Astrocyte (in vitro differentiated cells and primary cell): ENCODE measurements around the gene PTMS. TPM values are rescaled to one million over a fixed set of nuclear protein-coding genes. Genes with fewer than 3 reads are reported as not detected.

Source experiments
- DNase-seq: peaks from one replicate; pipeline ENCODE4 v3.0.0-alpha.2; 2010; ENCODE audit warnings: low read depth
- FAIRE-seq: peaks from 2 replicates; lab custom pipeline; 2011; peaks lifted over from hg19 to GRCh38; lab: Jason Lieb, UNC
- H2AFZ ChIP-seq: 2 replicates; pipeline ENCODE4 v1.6.0; 2012; ENCODE audit warnings: low read depth, low read length, inconsistent platforms
- H3K27ac ChIP-seq: 2 replicates; pipeline ENCODE4 v1.5.1; 2011; ENCODE audit warnings: low read depth, low read length, inconsistent platforms
- H3K27me3 ChIP-seq: 2 replicates; pipeline ENCODE4 v1.6.0; 2011; ENCODE audit warnings: low read length, inconsistent platforms; ENCODE audit not compliant: insufficient read depth
- H3K36me3 ChIP-seq: 2 replicates; pipeline ENCODE4 v1.5.1; 2011; ENCODE audit warnings: low read length, inconsistent platforms; ENCODE audit not compliant: insufficient read depth
- H3K4me1 ChIP-seq: 2 replicates; pipeline ENCODE4 v1.5.1; 2011; ENCODE audit warnings: low read length, inconsistent platforms; ENCODE audit not compliant: insufficient read depth
- H3K4me2 ChIP-seq: 2 replicates; pipeline ENCODE4 v1.6.0; 2012; ENCODE audit warnings: low read length, inconsistent platforms
- H3K4me3 ChIP-seq: 2 replicates; pipeline ENCODE4 v1.5.1; 2011; ENCODE audit warnings: low read depth, mild to moderate bottlenecking, low read length, inconsistent platforms; ENCODE audit not compliant: insufficient read depth
- H3K79me2 ChIP-seq: 2 replicates; pipeline ENCODE4 v1.6.0; 2012; ENCODE audit warnings: mild to moderate bottlenecking, low read length, inconsistent platforms; ENCODE audit not compliant: insufficient read depth
- H3K9ac ChIP-seq: 2 replicates; pipeline ENCODE4 v1.6.0; 2012; ENCODE audit warnings: mild to moderate bottlenecking, low read length, inconsistent platforms
- H3K9me3 ChIP-seq: 2 replicates; pipeline ENCODE4 v1.5.1; 2012; ENCODE audit warnings: low read depth, mild to moderate bottlenecking, low read length, inconsistent platforms; ENCODE audit not compliant: insufficient read depth
- H4K20me1 ChIP-seq: 2 replicates; pipeline ENCODE4 v1.6.0; 2012; ENCODE audit warnings: low read length, inconsistent platforms; ENCODE audit not compliant: insufficient read depth
- H3K27ac Mint-ChIP-seq: one replicate; pipeline ENCODE4 v1.8.0; 2021; ENCODE audit warnings: mild to moderate bottlenecking, mixed read lengths; ENCODE audit not compliant: unreplicated experiment
- H3K27me3 Mint-ChIP-seq: one replicate; pipeline ENCODE4 v1.8.0; 2021; ENCODE audit warnings: low read depth, mixed read lengths; ENCODE audit not compliant: unreplicated experiment
- H3K36me3 Mint-ChIP-seq: one replicate; pipeline ENCODE4 v1.8.0; 2021; ENCODE audit warnings: low read depth, mixed read lengths; ENCODE audit not compliant: unreplicated experiment
- H3K4me1 Mint-ChIP-seq: one replicate; pipeline ENCODE4 v1.8.0; 2021; ENCODE audit warnings: low read depth, mixed read lengths; ENCODE audit not compliant: unreplicated experiment
- H3K4me3 Mint-ChIP-seq: one replicate; pipeline ENCODE4 v1.8.0; 2021; ENCODE audit warnings: mild to moderate bottlenecking, moderate library complexity, mixed read lengths; ENCODE audit not compliant: unreplicated experiment
- H3K9me3 Mint-ChIP-seq: one replicate; pipeline ENCODE4 v1.8.0; 2021; ENCODE audit warnings: mild to moderate bottlenecking, mixed read lengths; ENCODE audit not compliant: unreplicated experiment
- CTCF ChIP-seq: IDR thresholded peaks from 2 replicates; pipeline ENCODE4 v1.5.1; 2011; ENCODE audit warnings: low read depth, mild to moderate bottlenecking, inconsistent platforms, low read length, moderate library complexity; ENCODE audit not compliant: insufficient read depth
- EZH2 ChIP-seq: IDR thresholded peaks from 2 replicates; pipeline ENCODE4 v1.6.1; 2012; ENCODE audit warnings: mild to moderate bottlenecking, low read length, inconsistent platforms; ENCODE audit not compliant: insufficient read depth
- total RNA-seq: library from RNA; stranded (reverse); gene quantifications from 2 replicates; pipeline ENCODE4 v1.2.1, GENCODE V29; 2021

PTMS gene
- total RNA-seq, 1 donor from 2014 or later, result 510 TPM

GRCh38 chr12:6818222-6818621, 52.1 kb downstream of the PTMS start:
- H4K20me1 ChIP-seq, result no peaks in the 10 kb centered on the region
- no peak overlapping the region for H3K4me3 Mint-ChIP-seq
- H3K9me3 ChIP-seq, result no peaks in the 10 kb centered on the region
- H3K27me3 Mint-ChIP-seq, result peaks cover 19% of the 10 kb centered on the region
- TF ChIP-seq CTCF, result no peak
- no peak for TF ChIP-seq EZH2
- no peak overlapping the region for H3K27ac Mint-ChIP-seq
- no peak overlapping the region for H3K27ac ChIP-seq
- H3K4me3 ChIP-seq, result no peak overlapping the region
- H3K36me3 ChIP-seq, result no peaks in the 10 kb centered on the region
- H3K4me2 ChIP-seq, result no peak overlapping the region
- no peaks in the 10 kb centered on the region for H3K36me3 Mint-ChIP-seq
- no peaks in the 10 kb centered on the region for H3K79me2 ChIP-seq
- DNase-seq (no peak), FAIRE-seq (no peak)
- H3K4me1 ChIP-seq, result peaks cover 9% of the 10 kb centered on the region
- no peaks in the 10 kb centered on the region for H3K9me3 Mint-ChIP-seq
- H3K4me1 Mint-ChIP-seq, result peaks cover 19% of the 10 kb centered on the region
- H3K27me3 ChIP-seq, result no peaks in the 10 kb centered on the region
- no peak overlapping the region for H3K9ac ChIP-seq
- H2AFZ ChIP-seq, result no peak overlapping the region

- Histone ChIP-seq H3K4me3 (no peak overlapping the region), H3K9ac (no peak overlapping the region), H3K27ac (no peak overlapping the region), H3K4me1 (peaks cover 9% of the 10 kb centered on the region), H2AFZ (no peak overlapping the region), H3K27me3 (no peaks in the 10 kb centered on the region), H3K36me3 (no peaks in the 10 kb centered on the region), H4K20me1 (no peaks in the 10 kb centered on the region), H3K9me3 (no peaks in the 10 kb centered on the region), H3K79me2 (no peaks in the 10 kb centered on the region), H3K4me2 (no peak overlapping the region)
- Mint-ChIP-seq H3K4me3 (peak overlapping the region; percentile 50), H3K4me1 (peaks cover 19% of the 10 kb centered on the region), H3K9me3 (no peaks in the 10 kb centered on the region), H3K27me3 (peaks cover 19% of the 10 kb centered on the region), H3K27ac (no peak overlapping the region), H3K36me3 (no peaks in the 10 kb centered on the region)
- DNase-seq (no peak), FAIRE-seq (no peak)
- TF ChIP-seq CTCF (no peak), EZH2 (no peak)
Observed at GRCh38 chr12:6818645-6819044, 52.5 kb downstream of the PTMS start.

GRCh38 chr12:6819106-6820030, 53.2 kb downstream of the PTMS start:
- H3K4me1 Mint-ChIP-seq, result peaks cover 19% of the 10 kb centered on the region
- Histone ChIP-seq H3K9ac (no peak overlapping the region), H2AFZ (no peak overlapping the region), H3K4me1 (peaks cover 9% of the 10 kb centered on the region), H3K4me3 (no peak overlapping the region), H4K20me1 (no peaks in the 10 kb centered on the region), H3K27me3 (no peaks in the 10 kb centered on the region), H3K4me2 (no peak overlapping the region), H3K36me3 (no peaks in the 10 kb centered on the region), H3K9me3 (no peaks in the 10 kb centered on the region), H3K27ac (no peak overlapping the region), H3K79me2 (no peaks in the 10 kb centered on the region)
- TF ChIP-seq CTCF (no peak), EZH2 (no peak)
- DNase-seq (no peak), FAIRE-seq (no peak)
- no peak overlapping the region for H3K27ac Mint-ChIP-seq
- H3K4me3 Mint-ChIP-seq, result peak overlapping the region; percentile 11
- H3K36me3 Mint-ChIP-seq, result peaks cover 2% of the 10 kb centered on the region
- H3K9me3 Mint-ChIP-seq, result no peaks in the 10 kb centered on the region
- peaks cover 16% of the 10 kb centered on the region for H3K27me3 Mint-ChIP-seq
